HG02588 (cell line): ENCODE data around the gene RAB30.

Source experiments
- ATAC-seq: cut with Tn5 transposase; IDR thresholded peaks from one replicate; pipeline ENCODE4 v1.9.1; 2021; ENCODE audit warnings: mild to moderate bottlenecking, moderate library complexity; ENCODE audit not compliant: unreplicated experiment

RAB30 gene

DNA sequence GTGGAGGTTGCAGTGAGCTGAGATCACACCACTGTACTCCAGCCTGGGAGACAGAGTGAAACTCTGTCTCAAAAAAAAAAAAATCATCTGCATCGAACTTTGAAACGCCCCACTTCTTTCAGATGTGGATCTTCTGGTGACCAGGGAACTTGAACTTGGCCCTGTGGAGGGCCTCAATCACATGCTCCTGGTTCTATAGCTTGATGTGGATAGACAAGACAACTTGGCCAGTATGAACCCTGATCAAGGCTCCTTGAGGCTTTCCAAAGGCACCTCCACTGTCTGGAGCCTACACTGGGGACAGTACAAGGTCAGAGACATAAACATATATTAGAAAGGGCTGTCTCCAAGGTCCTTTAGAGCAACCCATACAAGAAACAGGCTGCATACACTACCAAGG, 30.6 kb downstream of the RAB30 start:
- ATAC-seq, result no peak

DNA sequence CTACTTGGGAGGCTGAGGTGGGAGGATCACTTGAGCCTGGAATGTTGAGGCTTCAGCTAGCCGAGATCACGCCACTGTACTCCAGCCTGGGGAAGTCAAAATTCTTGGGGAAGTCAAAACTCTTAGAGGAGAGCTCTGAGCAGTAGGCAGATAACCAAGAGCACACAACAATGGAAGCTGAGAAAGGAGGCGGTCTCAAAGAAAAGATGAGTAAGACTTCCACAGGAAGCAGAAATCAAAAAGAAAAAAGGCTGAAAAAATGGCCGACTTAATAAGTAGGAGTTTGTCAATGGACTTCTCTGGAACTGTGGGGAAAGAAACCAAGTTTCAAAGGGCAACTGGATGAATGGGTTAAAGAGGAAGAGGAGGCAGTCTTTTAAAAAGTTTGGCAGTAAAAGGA, 32.1 kb downstream of the RAB30 start:
- no peak for ATAC-seq

DNA sequence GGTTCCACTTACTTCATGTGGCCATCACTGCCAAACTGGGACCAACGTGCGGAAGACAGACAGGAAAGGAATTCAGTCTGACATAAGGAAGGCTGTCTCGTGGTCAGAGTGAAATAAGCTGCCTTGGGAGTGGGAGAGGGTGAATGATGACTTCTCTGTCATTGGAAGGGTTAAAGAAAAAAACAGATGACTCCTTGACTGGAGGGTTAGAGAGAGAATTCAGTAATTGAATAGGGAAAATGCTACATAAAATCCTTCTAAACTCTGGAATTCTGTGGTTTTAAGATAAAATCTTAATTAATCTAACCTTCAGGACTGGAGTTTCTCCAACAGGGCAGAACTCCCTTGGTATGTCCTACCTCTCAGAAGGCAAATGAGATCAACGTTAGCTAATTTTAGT, 33.8 kb downstream of the RAB30 start:
- no peak for ATAC-seq

DNA sequence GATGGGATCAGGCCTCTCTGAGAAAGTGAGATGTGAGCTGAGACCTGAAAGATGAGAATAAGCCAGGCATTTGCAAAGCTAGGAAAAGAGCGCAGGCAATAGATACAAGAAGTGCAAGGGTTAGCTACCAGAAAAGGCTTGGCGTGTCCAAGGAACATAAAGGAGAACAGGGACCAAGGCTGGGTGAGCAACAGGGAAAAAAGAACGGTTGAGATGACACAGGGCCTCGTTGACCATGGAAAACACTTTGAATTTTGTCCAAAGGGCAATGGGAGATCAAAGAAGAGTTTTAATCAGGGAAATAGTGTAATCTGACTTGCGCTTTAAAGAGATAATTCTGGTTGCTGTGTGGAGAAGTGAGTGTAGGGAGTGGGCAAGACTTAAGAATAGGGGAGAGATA, 35.0 kb downstream of the RAB30 start:
- no peak for ATAC-seq

DNA sequence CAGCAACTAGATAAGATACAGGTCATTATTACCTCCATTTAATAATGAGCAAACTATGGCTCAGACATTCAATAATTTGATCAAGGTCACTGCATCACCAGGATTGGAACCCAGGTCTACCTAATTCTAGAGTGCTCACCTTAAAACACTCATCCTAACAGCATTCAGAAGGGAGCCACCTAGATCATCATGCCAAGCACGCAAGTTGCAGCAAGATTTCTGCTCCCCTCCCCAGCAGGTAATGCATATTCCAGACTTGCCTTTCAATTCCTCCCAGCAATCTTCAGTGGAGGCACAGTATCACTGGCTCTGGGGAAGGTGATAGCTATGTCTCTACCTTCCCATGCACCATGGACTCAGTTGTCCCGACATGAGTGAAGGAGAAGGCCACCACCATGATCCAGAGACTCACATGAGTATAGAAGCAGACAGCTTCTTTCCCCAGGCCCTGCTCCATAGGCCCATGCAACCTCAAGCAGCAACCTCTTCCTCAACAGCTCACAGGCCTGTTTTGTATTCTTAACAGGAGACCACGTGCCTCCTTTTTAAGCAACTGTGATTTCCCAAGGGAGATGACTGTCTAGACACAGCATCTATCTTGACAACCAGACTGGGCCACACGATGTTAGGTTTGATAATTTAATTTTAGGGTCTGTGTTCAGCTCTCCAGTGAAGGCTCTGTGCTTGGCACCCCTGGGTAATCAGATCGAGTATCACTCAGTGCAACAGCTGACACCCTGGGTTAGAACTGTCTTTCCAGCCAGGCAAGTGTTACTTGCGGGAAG, 36.4 kb downstream of the RAB30 start:
- ATAC-seq, result no peak

DNA sequence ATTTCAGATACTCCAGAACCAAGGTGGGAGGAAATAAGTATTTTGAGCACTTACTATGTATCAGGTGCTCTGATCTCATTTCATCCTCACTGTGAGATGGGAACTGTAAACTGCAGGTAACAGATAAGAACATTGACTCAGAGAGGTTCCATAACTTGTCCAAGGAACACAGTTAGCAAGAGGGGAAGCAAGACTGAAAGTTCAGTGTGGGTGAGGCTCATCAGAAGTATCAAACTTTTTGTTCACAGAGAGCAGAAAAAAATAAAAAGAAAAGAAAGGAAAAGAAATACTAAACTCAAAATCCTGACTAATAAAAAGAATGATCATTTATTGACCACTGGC, 37.1 kb downstream of the RAB30 start:
- no peak for ATAC-seq

DNA sequence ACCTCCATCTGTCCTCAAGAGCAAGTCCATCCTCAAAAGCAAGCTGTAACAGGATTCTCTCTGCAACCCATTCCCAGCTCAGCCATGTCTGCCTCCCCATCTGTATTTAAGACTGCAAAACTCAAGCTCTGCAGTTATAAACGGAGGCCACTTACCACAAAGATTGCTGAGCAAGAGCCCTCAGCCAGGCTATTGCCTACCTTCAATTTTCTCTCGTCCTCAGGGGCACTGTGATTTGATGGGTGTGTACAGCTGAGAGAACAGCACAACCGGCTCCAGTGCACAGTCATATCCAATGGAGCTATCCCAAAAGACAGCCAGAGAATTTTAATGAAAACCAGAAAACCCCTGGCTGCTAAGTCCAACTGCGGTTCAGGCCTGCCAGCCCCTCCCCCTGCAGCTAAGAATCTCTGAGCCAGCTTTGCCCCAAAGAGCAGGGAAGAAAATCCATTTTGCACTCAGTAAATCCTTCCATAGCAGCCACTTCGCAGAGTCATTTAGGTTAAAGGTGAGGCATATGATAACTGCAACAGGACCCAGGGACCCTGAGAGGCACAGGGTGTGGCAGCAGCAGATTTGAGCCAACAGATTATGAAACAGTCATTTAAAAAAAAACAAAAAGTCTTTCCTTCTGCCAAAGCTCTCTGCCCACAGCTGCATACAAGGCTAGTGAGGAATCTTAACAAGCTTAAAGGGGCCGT, 37.6 kb downstream of the RAB30 start:
- ATAC-seq, result no peak

DNA sequence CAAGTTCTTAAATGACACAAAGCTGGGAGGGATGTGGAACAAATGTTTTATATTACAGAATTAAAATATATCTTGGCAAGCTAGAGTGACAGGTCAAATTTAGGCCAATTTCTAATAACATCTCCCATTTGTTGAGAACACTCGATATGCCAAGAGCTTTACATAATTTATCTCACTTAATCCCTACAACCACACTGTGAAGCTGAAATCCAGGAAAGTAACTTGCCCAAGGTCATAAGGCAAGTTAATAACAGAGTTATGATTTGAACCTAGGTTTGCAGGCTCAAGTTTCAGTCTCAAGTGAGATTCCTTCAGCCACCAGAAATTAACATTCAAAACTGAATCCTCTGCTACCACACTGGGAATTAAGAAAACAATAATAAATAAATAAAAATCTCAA, 38.3 kb downstream of the RAB30 start:
- ATAC-seq, result no peak

DNA sequence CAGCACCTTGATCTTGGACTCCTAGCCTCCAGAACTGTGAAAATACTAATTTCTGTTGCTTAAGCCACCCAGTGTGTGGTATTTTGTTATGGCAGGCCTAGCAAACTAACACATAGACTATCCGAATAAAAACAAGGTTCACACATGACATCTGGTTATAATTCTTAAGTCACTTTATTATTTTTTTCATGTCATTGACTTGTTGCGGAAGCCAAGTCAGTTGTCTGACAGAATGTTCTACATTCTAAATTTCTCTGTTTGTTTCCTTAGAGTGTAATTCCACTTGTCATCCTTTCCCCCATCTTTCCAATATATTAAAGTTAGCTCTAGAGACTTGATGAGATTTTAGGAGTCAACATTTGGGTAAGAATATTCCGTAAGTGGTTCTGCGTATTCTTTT, 40.6 kb downstream of the RAB30 start:
- ATAC-seq, result no peak

DNA sequence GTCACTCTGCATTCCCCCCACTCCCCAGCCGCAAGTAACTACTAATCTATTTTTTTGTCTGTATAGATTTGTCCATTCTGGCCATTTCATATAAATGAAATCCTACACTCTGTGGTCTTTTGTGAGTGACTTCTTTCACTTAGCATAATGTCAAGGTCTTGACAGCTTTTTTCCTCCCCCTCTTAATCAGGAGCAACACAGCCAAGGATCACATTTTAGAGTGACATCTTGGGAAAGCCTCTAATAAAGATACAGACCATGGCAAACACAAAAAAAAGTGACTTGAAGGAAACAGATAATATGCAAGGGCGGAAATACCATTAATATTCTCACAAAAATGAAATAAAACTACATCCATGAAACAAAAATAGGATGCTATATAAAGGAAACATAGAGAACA, 43.9 kb downstream of the RAB30 start:
- no peak for ATAC-seq

DNA sequence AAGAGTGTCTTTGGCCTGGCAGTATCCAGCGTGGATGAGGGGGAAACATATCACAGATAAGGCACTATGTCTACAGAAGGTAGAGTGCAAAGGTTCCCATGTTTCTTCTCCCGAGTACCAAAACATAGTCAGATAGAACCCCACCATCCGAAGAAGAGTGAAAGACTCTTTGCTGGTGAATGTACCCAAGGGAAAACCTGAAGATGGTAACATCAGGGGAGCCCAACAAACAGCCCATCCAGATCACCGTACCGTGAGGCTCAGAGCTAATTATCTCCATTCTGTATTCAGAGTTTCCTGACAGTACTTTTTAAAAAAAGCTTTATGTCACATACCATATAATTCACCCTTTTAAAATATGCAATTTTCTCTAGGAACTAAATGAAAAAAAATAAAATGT, 44.4 kb downstream of the RAB30 start:
- no peak for ATAC-seq

DNA sequence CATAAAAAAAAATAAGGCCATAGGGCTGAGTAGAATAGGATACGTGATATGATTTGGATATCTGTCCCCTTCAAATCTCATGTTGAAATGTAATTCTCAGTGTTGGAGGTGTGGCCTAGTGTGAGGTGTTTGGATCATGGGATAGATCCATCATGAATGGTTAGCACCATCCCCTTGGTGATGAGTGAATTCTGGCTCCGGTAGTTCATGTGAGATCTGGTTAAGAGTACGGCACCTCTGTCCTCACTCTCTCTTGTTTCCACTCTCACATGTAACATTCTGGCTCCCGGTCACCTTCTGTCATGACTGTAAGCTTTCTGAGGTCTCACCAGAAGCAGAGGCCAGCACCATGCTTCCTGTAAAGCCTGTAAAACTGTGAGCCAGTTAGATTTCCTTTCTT, 45.5 kb downstream of the RAB30 start:
- no peak for ATAC-seq

DNA sequence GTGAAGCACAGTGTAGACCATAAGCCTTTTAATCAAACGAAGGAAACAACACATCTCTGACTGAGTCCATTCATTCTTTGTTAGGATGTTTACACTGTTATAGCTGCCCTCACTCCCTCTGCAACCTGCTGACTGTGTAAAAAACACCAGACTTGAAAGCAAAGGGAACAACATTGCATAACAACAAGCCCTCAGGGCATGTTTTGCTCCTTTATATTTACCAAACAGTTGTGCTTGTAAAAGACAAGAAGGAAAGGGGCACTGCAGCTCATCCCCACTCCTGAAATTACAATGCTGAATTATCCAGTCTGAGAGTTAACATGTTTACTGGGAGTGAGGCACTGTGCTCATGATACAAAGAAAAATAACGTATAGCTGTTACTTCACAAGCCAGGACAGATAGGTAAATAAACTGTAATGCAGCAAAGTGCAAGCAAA, 46.4 kb downstream of the RAB30 start:
- ATAC-seq, result no peak

DNA sequence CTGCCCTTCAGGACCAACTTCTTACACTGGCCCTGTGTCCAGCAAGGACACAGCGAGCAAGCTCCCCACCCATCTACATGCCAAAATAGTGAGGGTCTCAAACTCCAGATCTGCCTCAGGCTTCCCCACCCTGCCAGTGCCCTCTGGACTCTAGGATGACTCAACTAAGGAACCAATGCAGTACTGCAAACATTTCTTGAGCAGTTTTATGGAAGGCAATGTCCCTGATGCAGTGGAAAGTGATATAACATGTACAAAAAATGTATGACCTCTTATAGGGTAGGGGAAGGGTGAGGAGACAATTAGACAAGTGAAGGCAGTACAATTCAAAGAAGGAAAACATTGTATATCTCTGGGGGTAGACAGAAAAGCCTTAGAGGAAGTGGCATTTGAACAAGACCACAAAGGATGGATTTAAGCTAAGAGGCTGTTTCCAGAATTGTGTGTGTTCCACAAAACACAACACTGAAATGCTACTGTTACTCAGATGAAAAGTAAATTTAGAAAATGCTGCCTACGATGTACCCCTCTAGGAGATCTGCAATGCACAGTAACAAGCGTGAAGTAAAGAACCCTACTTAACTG, 47.3 kb downstream of the RAB30 start:
- ATAC-seq, result no peak

DNA sequence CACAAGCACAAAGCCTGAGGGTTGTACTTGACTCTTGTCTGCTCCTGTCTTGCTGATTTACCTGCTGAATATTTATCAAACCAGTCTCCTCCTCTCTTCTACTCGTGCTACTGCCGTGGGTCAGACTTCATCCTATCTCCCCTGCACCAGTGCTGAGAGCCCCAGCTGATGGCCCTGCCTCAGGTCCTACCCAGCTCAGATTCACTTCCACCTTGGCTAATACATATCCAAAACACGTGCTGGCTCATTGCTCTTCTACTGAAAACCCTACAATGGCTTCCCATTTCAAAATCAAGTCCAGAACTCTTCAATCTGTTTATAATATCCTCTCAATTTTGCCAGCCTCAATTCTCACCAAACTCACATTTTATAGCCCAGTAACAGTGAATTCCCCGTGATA, 48.3 kb downstream of the RAB30 start:
- ATAC-seq, result no peak

DNA sequence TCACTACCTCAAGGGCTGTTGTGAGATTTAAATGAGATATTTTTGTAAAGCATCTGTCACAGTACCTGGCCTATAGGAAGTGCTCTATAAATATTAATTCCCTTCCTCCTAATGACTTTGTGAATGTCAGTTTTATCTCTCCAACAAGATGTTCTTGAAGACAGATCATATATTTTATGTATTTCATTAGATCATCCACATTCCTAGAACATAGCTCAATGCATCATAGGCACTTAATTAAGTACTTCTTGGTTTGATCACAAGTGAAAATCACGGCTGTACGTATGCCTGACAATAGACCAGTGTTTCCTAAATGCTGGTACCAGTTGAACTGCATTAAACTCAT, 49.9 kb downstream of the RAB30 start:
- no peak for ATAC-seq

DNA sequence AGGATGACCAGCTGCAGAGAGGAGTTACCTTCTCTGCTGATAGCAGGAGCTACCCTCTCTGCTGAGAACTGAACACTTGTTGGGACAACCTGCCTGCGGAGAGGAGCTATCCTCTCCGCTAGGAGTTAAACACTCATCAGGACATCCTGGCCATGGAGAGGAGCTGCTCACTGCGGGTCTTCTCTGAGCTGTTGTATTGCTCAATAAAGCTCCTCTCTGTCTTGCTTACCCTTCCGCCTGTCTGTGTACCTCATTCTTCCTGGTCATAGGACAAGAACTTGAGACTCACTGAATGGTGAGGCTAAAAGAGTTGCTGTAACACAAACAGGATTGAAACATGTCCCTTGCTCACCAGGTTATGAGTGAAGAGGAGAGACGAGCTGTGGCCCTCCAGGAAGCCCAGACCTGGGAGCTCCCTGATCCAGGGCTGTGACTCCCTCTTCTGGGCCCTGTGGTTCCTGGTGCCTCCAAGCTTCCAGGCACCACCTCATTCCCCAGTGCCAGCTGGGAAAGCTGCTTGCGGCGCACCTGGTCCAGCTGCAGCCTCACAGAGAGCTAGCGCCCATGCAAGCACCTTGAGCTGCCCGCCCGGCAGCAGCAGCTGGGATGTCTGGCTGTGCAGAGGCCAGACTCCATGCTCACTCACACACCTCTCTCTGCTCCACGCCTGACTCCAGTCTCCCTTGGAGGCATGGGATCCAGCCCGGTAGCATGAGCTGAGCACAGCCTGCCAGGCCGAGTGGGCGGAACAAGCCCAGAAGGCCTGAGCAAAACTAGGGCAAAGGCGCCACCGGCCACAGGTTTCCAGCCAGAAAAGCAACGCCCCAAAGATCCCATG, 50.5 kb downstream of the RAB30 start:
- ATAC-seq, result no peak

DNA sequence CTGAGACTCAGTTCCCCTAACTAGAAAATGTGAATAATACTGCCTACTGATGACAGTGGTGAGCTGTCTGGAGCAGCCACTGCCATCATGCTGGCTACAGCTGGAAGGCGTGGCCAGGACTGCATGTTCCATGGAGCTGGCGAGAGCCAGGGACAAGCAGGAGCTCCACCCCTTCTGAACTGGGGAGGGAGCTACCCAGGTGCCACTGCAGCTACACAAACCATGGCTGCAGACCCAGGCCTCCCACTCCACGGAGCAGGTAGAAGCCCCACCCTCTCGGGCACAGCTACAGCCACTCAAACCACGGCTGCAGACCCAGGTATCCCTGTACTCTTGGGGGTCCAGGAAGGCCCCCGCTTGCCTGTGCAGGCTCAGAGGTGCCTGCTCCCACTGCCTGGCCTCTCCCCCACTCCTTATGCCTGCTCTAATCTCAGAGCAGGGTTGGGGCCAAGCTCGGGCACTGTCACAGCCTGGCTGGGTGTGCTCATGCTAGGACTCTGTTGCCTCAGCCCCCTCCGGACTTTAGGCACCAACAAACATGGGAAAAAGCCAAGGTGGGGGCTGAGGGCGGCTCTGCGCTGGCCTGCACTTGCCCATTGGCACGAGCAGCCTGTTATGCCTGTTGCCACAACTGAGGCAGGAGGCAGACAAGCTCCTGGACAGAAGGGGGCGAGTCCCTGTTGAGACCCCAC, 51.7 kb downstream of the RAB30 start:
- no peak for ATAC-seq

DNA sequence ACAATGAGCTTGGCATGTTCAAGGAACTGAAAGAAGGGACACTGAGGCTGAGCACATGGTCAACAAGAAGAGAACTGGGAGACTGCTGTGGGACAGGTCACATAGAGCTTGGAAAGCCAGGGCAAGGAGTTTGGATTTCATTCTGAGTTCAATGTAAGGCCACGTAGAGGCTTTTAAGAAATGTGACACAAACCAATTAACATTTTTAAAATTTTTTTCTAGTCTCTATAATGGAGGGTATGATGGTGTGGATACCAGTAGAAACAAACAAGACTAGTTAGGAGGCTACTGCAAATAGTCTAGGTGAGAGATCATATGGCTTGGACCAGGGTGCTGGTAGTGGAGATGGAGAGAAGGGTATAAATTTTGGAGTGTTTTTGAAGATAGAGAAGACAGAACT, 56.7 kb downstream of the RAB30 start:
- ATAC-seq, result no peak

DNA sequence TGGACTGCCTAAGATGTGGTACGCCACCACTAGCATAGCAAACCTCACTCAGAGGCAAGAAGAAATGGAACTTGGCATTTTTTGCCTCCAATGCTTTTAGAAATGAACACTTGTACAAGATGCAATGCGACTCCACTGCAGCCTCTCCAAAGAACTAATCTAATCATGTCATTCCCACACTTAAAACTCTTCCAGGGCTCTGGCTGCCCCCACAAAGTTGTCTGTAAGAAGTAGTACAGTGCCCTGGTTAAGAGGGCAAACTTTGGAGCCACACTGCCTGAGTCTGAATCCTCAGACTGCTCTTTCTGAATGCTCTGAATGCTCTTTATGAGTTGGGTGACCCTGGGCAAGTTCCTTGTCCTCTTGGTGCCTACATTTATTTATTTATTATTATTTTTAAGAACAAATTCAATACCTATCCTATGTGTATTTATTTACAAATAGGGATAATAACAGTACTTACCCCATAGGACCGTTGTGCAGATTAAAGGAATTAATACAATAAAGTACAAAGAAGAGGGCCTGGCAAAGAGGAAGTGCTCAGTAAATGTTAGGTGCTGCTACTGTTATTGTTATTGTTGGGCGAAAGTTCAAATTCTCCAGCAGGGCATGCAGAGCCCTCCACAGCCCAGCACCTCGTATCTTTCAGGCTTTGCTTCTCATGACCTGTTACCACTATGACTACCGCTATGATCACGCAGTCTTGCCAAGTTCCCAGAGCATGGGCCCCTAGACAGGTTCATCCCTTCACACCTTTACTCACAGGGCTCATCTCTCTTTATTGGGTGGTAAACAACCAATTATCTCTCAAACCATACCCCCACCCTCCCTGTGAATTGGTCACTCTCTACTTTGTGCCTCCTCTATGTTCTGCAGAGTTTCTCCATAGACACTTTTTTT, 59.3 kb downstream of the RAB30 start:
- no peak for ATAC-seq
